Measurements from ENCODE around the gene SP3. TPM values are rescaled to one million over a fixed set of nuclear protein-coding genes. Genes with fewer than 3 reads are reported as not detected.
A peak's percentile ranks its signal among the peaks of the same experiment; 100 is the strongest.

Gene SP3
- polyA plus RNA-seq, 3 donors: 44.8 to 66.2 (median 54.2) TPM

DNA sequence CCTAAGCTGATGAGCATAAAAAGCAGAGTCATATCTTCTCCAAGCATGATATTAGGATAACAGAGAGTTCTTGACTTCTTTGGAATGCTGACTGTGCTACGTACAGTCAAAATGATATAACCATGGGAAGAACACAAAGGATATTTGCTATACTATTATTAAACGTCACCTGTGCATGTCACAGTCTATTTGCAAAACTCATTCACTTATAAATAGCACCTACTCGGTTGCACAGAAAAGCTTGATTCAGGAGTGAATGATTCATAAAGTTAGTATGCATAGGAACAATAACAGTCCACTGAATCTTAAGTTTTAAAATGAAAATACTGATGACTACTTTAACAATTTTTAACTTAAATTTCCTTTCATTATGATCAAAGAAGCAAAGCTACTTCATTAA, 83.3 kb downstream of the SP3 start:
- Mint-ChIP-seq H3K4me1 (peaks cover 24% of the 10 kb centered on the region), H3K4me3 (no peak overlapping the region), H3K36me3 (peaks cover 0 to 1% of the 10 kb centered on the region in 2 donors), H3K27me3 (ENCODE audit: low read depth in 3 of 3) (peaks cover 0 to 2% (median 2%) of the 10 kb centered on the region in 3 donors), H3K9me3 (peaks cover under 1 to 6% (median 2%) of the 10 kb centered on the region in 7 donors), H3K27ac (no peak overlapping the region)
- Histone ChIP-seq H2AFZ (ENCODE audit: insufficient read depth, low read depth, low read length, poor library complexity, severe bottlenecking) (peak overlapping the region; percentile 43), H3K4me2 (replicated peaks; ENCODE audit: extremely low read depth, low read length, poor library complexity, severe bottlenecking) (no peak overlapping the region), H3K9me3 (replicated peaks in 1 of 2; ENCODE audit: control insufficient read depth in 1 of 2, insufficient read depth in 1 of 2, low read length in 2 of 2) (no peaks in the 10 kb centered on the region), H4K20me1 (ENCODE audit: insufficient read depth, low read length) (no peaks in the 10 kb centered on the region), H3K36me3 (replicated peaks in 1 of 2; ENCODE audit: control insufficient read depth in 1 of 2, insufficient read depth in 2 of 2, low read length in 2 of 2) (no peaks in the 10 kb centered on the region), H3K9ac (ENCODE audit: insufficient read depth, low read length, poor library complexity, severe bottlenecking) (no peak overlapping the region), H3K79me2 (ENCODE audit: insufficient read depth, low read length) (no peaks in the 10 kb centered on the region), H3K27me3 (ENCODE audit: control insufficient read depth in 2 of 2, insufficient read depth in 2 of 2, low read length in 2 of 2) (no peaks in the 10 kb centered on the region), H3K4me3 (replicated peaks in 1 of 3; ENCODE audit: low read depth in 2 of 3, low read length in 3 of 3) (no peak overlapping the region), H3K27ac (ENCODE audit: low read depth in 1 of 2, low read length in 2 of 2) (no peak overlapping the region), H3K4me1 (ENCODE audit: control insufficient read depth in 1 of 2, insufficient read depth in 2 of 2, low read length in 2 of 2) (peaks cover 11% of the 10 kb centered on the region in 2 donors)
- intact Hi-C loops (cut with micrococcal nuclease): loop anchor here in 1 of 2 donors (10.0 kb wide), 1 partner anchor 463 kb away; no protein-coding TSS in a partner anchor
- no peak for DNase-seq
- no CpG with 5 or more reads among the region's 3 CpGs for WGBS (ENCODE audit: insufficient coverage)
- TF ChIP-seq, protein P1, sequence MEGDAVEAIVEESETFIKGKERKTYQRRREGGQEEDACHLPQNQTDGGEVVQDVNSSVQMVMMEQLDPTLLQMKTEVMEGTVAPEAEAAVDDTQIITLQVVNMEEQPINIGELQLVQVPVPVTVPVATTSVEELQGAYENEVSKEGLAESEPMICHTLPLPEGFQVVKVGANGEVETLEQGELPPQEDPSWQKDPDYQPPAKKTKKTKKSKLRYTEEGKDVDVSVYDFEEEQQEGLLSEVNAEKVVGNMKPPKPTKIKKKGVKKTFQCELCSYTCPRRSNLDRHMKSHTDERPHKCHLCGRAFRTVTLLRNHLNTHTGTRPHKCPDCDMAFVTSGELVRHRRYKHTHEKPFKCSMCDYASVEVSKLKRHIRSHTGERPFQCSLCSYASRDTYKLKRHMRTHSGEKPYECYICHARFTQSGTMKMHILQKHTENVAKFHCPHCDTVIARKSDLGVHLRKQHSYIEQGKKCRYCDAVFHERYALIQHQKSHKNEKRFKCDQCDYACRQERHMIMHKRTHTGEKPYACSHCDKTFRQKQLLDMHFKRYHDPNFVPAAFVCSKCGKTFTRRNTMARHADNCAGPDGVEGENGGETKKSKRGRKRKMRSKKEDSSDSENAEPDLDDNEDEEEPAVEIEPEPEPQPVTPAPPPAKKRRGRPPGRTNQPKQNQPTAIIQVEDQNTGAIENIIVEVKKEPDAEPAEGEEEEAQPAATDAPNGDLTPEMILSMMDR (IDR thresholded peaks at IDR 0.05): no peak

DNA sequence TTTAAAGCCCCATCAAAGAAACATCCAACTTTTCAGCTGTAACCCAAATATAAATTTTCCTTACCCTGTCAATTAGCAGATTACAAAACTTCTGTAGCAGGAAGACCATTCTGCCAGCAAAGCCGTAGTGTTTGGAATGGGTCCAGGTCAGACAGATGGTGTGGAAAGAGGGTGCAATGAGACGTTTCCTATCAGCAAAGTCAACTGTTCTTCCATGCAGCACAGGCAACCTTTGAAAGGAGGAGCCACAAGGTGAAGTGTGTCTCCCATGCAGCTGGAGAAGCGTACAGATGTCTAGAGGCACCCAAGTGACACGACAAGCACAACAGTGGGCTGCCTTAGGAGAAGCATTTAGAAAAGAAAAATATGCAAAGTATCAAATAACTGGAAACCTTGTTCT, 83.7 kb downstream of the SP3 start:
- H3K27me3 ChIP-seq (ENCODE audit: control insufficient read depth in 2 of 2, insufficient read depth in 2 of 2, low read length in 2 of 2): no peaks in the 10 kb centered on the region
- no peaks in the 10 kb centered on the region for H3K36me3 ChIP-seq (replicated peaks in 1 of 2; ENCODE audit: control insufficient read depth in 1 of 2, insufficient read depth in 2 of 2, low read length in 2 of 2)
- no peak overlapping the region for H3K4me2 ChIP-seq (replicated peaks; ENCODE audit: extremely low read depth, low read length, poor library complexity, severe bottlenecking)
- intact Hi-C loops (cut with micrococcal nuclease): loop anchor here in 1 of 2 donors (10.0 kb wide), 1 partner anchor 463 kb away; no protein-coding TSS in a partner anchor
- 0% methylated on average over 2 of the region's 4 CpGs for WGBS (ENCODE audit: insufficient coverage)
- Mint-ChIP-seq H3K4me1 (peaks cover 24% of the 10 kb centered on the region), H3K36me3 (peaks cover 0 to 1% of the 10 kb centered on the region in 2 donors), H3K9me3 (peaks cover 0 to 3% (median 0%) of the 10 kb centered on the region in 7 donors), H3K4me3 (peak overlapping the region in 1 of 2 donors; percentile 9), H3K27me3 (ENCODE audit: low read depth in 3 of 3) (peaks cover 0 to 2% (median 2%) of the 10 kb centered on the region in 3 donors), H3K27ac (no peak overlapping the region)
- no peaks in the 10 kb centered on the region for H3K9me3 ChIP-seq (replicated peaks in 1 of 2; ENCODE audit: control insufficient read depth in 1 of 2, insufficient read depth in 1 of 2, low read length in 2 of 2)
- H3K9ac ChIP-seq (ENCODE audit: insufficient read depth, low read length, poor library complexity, severe bottlenecking): peak overlapping the region; percentile 34
- H3K27ac ChIP-seq (ENCODE audit: low read depth in 1 of 2, low read length in 2 of 2): no peak overlapping the region
- no peaks in the 10 kb centered on the region for H3K79me2 ChIP-seq (ENCODE audit: insufficient read depth, low read length)
- no peaks in the 10 kb centered on the region for H4K20me1 ChIP-seq (ENCODE audit: insufficient read depth, low read length)
- peaks cover 11% of the 10 kb centered on the region in 2 donors for H3K4me1 ChIP-seq (ENCODE audit: control insufficient read depth in 1 of 2, insufficient read depth in 2 of 2, low read length in 2 of 2)
- no peak for DNase-seq
- H3K4me3 ChIP-seq (replicated peaks in 1 of 3; ENCODE audit: low read depth in 2 of 3, low read length in 3 of 3): no peak overlapping the region
- H2AFZ ChIP-seq (ENCODE audit: insufficient read depth, low read depth, low read length, poor library complexity, severe bottlenecking): peak overlapping the region; percentile 43
- TF ChIP-seq, protein P1 (IDR thresholded peaks at IDR 0.05): no peak

Data from CD14-positive monocyte (primary cell).